GM21447 (cell line): ENCODE measurements around the gene ALAD.
A peak's percentile ranks its signal among the peaks of the same experiment; 100 is the strongest.
"Not testable (repeated sequence)": the region's sequence is repeated elsewhere in the genome, so short reads cannot be mapped to it uniquely, and the experiment has no call there.

Experiments used
- ATAC-seq: cut with Tn5 transposase; IDR thresholded peaks from one replicate; pipeline ENCODE4 v1.9.1; 2021; ENCODE audit not compliant: unreplicated experiment

ALAD gene

GRCh38 chr9:113375057-113376023 is 25.7 kb downstream of the ALAD start:
- ATAC-seq: no peak

DNA sequence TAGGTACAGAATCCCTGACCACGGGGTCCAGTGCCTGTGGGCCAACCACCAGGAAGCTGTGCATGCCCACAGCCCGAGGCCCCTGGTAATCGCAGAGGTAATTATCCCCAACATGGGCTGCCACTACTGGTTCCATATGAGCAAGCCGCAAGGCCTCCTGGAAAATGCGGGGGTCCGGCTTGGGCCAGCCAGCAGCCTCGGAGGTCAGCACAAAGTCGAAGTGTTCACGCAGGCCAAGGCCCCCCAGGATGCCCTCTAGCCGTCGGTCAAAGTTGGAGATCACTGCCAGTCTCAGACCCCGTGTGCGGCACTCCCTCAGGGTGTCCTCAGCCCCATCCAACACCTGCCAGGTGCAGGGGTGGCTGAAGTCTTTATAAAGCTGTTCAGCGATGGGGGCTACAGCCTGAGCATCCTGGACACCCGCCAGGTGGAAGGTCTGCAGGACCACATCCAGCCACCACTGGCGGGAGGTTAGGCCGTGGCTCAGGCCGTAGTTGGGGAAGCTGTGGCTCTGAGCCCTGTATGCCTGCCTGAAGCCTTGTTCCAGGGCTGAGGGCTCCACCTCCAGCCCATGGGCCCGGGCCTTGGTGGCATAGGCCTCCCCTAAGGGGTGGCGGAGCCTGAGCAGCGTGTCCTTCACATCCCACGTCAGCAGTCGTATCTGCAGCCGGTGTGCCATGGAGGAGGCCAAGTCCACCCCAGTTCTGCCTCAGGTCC is 27.2 kb downstream of the ALAD start:
- ATAC-seq: no peak

DNA sequence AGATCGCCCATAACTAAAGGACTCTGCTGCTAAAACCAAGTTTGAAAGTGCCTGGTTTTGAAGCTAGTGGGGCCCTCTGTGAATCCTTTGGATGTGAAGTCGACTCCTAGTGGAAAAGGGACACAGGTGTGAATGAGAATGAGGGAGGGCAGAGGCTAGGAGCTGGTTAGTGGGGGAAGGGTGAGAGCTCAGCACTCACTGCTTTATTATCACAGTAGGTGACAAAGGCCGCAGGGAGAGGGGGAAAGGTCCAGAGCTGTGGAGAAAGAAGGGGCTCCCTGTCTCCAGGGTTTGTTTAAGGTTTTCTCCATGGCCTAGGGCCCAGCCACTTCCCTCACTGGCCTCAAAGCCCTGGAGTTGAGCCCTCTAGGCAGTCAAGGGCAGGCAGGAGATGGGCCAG is 27.8 kb downstream of the ALAD start:
- ATAC-seq: no peak

DNA sequence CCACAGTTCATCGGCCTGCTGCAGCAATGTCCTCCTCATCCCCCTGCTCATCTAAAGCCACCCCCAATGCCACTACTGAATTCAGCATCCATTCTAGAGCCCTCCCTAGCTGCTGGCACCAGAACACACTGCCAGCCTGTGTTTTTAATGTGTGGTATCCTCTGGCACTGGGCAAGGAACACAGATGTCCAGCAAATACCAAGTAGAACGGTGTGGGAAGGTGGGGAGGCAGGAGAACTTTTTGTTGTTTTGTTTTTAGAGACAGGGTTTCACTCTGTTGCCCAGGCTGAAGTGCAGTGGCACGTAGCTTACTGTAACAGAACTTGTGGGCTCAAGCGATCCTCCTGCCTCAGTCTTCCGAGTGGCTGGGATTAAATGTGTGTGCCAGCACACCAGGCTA is 29.0 kb downstream of the ALAD start:
- no peak for ATAC-seq

GRCh38 chr9:113370806-113371325 is 30.2 kb downstream of the ALAD start:
- no peak for ATAC-seq

DNA sequence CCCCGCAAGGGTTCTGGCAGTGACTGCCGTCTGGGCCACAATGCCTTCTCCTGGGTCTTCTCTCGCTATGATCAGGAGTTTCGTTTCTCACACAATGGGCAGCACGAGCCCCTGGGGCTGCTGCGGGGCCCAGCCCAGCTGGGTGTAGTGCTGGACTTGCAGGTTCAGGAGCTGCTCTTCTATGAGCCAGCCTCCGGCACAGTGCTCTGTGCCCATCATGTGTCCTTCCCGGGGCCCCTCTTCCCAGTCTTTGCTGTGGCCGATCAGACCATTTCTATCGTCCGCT is 31.3 kb downstream of the ALAD start:
- ATAC-seq: no peak

DNA sequence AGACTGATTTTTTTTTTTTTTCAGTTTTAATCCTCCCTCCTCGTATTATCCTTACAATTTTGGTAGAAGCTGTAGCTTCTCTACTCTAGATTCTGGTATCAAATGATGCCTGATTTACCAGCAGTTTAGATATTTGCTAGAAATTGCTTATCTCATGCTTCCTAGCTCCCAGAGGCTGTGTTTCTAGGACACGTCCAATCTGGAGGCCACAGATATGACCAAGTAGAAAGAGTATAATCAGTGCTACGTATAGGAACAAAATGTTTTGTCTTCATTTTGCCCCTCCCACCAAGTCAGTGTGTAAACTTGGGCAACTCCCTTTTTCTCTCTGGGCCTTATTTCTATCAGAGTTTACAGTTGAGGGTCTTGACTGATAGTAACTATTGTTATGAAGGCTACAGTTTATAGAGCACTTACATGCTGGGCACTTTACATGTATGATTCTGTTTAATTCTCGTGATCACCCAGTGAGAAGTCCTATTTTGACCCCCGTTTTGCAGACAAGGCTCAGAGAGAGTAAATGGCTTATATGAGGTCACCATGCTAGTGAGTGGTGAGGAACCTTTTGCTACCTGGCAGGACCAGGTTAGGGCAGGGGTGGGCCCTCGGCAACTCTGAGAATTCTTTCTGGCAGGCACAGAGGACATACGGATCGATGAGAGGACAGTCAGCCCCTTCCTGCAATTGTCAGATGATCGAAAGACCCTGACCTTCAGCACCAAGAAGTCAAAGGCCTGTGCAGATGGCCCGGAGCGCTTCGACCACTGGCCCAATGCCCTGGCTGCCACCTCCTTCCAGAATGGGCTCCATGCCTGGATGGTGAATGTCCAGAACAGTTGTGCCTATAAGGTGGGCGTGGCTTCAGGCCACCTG is 31.9 kb downstream of the ALAD start:
- no peak for ATAC-seq

DNA sequence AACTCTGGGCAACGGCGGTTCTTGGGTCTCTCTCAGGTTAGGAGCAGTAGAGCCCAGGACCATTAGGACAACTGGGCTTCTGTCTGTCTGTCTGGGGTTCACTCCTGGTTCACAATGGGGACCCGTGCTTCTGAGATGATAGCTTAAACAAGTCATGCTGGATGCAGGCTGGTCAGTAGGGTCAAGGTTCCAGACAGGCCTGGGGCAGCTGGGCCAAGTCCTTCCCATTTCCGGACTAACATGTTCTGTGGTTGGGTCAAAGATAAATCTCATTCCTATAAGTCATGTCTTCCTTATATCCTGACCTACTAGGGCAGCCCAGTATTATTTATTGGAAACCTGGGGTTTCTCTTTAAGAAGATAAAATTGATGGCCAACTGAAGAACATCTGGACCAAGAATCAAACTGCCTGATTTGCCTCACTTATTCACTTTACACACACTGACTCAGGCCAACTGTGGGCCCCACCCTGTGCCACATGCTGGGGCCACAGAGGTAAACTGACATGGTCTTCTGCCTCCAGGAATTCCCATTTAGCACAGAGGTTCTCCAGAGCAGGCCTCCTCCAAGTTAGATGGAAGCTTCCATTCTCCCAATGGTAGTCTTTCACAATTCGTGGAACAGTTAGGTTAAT is 32.6 kb downstream of the ALAD start:
- no peak for ATAC-seq

DNA sequence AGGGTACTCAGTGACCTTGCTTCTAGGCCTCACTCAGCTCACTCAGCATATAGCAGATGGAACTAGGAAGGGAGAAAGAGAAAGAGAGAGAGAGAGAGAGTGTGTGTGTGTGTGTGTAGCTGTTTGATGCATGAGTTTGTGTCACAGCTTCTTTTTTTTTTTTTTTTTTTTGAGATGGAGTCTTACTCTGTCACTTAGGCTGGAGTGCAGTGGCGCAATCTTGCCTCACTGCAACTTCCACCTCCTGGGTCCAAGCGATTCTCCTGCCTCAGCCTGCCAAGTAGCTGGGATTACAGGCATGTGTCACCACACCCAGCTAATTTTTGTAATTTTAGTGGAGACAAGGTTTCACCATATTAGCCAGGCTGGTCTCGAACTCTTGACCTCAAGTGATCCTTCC is 35.4 kb downstream of the ALAD start:
- not testable (repeated sequence) for ATAC-seq

DNA sequence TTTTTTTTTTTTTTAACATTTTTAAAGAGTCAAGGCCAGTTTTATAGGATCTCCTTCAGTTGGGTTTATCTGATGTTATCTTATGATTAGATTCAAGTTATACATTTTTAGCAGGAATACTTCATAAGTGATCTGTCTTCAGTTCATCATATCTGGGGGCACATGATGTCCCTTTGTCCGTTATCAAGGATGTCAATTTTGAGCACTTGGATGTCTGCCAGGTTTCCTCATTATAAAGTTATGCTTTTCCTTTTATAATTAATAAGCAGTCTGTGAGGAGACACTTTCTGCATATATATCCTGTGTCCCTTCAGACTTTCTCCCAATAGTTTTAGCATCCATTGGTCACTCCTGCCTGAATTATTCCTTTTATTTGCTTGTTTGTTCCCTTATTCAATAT is 36.1 kb downstream of the ALAD start:
- no peak for ATAC-seq

DNA sequence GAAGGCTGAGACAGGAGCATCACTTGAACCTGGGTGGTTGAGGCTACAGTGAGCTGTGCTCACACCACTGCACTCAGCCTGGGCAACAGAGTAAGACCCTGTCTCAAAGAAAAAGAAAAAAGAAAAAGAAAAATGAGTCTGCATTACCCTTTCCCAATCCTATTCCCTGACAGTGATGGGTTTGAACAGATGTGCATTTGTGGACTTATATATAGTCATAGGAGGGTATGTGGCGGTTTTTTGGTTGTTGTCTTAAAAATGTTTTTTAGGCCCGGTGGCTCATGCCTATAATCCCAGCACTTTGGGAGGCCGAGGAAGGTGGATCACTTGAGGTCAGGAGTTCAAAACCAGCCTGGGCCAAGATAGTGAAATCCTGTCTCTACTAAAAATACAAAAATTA is 37.7 kb downstream of the ALAD start:
- ATAC-seq: no peak

DNA sequence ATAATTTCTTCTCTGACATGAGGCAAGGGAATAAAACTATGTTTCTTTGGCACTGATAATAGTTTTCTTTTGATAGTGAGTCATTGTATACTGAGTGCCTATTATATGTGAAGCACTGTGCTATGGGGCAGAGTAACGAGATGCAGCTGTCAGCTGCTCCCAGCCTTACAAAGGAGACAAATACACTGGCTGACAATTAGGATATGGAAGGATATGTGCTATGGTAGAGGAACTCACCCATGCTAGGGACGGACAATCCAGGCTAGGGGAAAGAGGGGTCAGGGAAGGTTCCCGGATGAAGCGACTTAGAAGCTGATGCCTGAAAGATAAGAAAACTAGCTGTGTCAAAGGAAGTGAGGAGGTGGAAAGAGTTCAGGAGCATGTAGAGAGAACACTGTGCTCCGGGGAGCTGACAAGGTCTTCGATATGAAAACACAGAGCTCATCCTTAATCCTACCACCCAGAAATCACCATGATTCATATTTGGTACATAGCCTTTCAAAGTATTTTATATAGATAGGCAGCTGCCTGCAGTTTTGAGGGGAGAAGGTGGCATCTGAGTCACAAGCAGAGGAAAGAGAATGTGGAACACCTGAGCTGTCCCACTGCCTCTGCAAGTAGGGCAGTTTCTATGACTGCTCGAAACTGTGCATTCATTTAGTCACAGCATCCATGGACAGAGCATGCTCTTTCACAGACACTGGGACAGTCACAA is 39.6 kb downstream of the ALAD start:
- ATAC-seq: no peak

DNA sequence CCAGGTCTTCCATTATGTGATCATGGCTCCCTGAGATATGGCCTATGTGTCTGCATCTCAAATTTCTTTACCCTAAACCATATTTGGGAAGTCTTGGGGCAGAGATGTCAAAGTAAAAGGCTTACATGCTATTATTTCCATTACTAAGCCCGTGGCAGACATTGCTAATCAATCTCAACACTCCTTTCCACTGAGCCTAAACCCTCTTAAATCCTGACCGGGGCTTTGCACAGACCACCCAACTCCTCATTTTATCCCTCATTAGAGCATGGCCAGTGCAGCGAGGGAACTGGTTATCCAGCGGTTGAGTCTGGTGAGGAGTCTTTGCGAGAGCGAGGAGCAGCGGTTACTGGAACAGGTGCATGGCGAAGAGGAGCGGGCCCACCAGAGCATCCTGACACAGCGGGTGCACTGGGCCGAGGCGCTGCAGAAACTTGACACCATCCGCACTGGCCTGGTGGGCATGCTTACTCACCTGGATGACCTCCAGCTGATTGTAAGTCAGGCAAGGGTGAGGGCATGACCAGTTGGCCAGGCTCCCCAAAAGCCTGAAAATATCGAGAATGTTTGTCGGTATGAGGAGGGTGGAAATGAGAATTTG is 40.7 kb downstream of the ALAD start:
- no peak for ATAC-seq

DNA sequence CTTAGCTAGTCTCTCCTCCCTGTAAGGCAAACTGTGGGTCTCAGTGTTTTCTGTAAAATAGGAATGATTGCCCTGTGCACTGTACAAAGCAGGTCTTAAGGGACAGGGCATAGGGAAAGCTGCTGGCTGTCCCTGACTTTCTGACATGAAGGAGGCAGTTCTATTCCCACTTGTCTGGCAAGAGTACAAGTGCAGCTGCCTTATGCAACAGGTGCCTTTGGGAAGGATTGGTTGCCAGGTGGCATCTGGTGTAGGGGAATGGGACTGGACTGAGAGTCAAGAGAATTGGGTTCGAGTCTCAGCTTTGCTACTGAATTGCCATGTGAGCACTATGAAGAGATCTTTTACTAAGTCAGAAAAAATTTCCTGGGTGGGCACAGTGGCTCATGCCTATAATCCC is 41.7 kb downstream of the ALAD start:
- ATAC-seq: no peak

DNA sequence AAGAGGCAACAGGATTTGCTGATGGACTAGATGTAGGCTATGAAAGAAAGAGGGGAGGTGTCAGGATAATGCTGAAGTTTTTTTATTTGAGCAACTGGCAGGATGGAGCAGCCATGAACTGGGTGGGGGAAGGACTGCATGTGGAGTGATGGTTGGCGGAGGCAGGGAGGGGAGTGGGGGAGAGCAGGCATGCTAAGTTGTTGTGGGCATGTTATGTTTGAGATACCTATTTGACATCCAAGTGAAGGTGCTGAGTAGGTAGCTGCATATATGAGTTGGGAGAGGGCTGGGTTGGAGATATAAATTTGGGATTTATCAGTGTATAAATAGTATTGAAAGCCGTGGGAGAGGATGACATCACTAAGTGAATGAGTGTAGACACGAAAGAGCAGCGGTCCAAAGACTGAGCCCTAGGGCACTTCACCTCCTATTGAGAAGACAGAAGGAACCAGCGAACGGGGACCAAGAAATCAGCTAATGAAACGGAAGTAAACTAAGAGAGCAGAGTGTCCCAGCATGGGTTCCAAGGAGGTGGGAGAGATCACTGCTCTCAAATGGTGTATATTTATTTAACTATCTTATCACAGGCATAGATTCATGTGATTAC is 44.3 kb downstream of the ALAD start:
- ATAC-seq: no peak

DNA sequence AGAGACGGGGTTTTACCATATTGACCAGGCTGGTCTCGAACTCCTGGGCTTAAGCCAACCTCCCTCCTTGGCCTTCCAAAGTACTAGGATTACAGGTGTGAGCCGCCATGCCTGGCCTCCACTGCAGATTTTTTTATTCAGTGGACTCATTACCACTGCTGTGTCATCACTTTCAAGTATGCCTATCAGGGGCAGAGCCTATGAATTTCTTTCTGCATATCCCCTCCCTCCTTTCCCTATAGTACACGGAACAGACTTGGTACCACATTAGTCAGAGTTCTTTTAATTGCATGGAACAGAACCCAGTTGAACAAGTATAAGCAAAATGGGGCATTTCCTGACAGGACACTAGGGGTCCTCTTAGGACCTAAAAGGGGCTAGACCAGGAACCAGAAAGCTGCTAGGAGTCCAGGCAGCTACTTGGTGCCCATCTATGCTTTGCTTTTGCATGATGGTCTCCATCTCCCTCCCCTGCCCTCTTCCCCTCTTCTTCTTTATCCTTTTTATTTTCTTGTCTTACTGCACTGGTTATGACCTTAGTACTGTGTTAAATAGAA is 46.0 kb downstream of the ALAD start:
- ATAC-seq: no peak

DNA sequence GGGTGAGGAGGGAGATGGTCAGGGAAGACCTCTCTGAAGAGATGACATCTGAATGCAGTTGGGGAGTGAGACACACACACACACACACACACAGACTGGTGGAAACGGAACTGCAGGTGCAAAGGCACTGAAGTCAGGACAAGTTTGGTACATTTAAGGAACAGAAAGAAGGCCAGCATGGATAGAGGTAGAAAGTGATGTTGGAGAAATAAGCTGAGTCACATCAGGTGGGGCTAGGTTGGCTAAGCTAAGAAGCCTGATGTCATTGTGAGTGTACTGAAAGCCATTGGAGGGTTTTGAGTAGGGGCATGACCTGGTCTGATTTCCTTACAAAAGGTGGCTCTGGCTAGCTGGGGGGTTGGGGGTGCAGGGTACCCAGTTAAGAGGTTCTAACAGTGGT is 48.7 kb downstream of the ALAD start:
- no peak for ATAC-seq

DNA sequence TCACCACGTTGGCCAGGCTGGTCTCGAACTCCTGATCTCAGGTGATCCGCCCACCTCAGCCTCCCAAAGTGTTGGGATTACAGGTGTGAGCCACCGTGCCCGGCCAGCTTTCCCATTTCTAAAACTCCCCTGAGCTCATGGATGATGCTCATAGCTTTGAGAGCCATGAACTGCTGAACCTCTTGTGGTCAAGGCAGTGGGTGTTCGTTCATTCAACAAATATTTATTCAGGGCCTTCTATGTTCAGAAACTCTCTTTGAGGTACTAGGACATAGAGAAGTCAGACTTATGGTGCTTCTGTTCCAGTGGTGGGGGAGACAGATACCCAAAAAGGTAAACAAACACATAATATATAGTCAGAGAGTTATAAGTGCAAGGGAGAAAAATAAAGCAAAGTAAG is 49.1 kb downstream of the ALAD start:
- no peak for ATAC-seq

- ATAC-seq: peak; percentile 38
These were observed 50.1 kb downstream of the ALAD start for GRCh38 chr9:113350937-113351336.
